DMS 273 (cell line): ENCODE measurements around the gene SOX21.
"Not testable (repeated sequence)": the region's sequence is repeated elsewhere in the genome, so short reads cannot be mapped to it uniquely, and the experiment has no call there.

ENCODE experiments used
- DNase-seq: peaks from one replicate; lab custom pipeline; 2025; ENCODE audit not compliant: unreplicated experiment; lab: John Stamatoyannopoulos, UW

The SOX21 gene

GRCh38 chr13:94712287-94712811, at the start of gene SOX21:
Gene SOX21 (minus strand): TSS chr13:94712545. CDS start chr13:94712049, 496 bp downstream.
- peak; percentile 51 for DNase-seq

- no peak for DNase-seq
Observed at GRCh38 chr13:94761407-94761806, 49.1 kb upstream of the SOX21 start.

DNA sequence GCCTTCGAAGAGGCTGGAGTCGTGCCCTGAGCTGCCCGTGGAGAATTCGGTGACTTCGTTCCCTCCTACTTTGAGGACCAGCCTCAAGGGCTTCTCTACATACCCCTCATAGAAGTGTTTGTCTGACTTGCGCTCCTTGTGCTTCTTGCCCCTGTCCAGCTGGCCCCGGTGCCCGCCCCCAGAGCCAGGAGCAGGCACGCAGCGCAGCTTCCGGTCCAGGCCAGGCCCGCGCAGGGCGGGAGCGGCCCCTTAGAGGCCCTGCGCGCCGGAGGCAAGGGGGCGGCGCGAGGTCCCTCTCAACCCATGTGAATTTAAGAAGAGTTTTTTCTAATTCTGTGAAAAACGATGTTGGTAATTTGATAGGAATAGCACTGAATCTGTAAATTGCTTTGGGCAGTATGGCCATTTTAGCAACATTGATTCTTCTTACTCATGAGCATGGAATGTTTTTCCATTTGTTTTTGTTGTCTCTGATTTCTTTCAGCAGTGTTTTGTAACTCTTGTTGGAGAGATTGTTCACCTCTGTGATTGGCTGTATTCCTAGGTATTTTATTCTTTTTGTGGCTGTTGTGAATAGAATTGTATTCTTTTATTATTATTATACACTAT, 46.9 kb upstream of the SOX21 start:
- no peak for DNase-seq

DNA sequence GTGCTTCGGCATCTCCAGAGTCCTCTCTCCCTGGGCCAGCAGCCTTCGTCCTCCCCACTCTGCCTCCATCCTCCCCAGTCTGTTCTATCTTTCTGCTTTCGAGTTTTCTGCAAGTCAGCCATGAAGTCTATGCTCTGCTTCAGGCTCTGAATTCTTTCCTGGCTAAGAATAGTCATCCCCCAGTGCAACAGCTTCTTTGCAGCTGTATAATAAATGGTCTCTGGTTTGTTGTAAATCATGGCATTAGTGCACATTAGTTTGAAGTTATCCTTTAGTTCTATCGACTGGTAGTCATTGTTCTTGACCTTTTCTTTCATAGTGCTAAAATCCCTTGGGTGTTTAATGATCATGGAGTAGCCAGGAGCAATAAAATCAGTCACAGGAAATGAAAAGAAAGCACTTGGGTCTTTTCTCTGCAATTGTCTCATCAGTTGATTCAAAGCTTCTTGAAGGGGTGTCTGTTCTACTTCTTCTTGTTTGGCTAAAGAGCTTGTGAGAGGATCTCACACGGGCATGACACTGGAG, 46.2 kb upstream of the SOX21 start:
- no peak for DNase-seq

DNA sequence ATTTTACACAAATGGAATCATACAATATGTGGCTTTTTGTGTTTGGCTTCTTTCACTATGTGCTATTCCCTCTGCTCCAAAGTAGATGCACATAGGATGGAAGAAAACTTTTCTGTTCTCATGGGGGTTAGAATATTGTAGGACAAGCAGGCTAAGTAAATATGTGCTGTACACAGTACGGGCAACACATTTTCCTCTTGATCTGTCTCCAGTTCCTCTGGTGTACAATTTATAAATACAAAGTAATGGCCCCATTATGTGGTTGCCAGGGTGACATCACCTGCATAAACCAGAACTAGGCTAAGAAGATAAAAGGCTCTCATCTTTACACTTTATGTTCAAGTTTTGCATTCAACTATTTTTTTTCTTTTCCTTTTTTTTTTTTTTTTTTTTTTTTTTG, 41.0 kb upstream of the SOX21 start:
- DNase-seq: no peak

- no peak for DNase-seq
Observed at GRCh38 chr13:94749162-94749561, 36.8 kb upstream of the SOX21 start.

DNA sequence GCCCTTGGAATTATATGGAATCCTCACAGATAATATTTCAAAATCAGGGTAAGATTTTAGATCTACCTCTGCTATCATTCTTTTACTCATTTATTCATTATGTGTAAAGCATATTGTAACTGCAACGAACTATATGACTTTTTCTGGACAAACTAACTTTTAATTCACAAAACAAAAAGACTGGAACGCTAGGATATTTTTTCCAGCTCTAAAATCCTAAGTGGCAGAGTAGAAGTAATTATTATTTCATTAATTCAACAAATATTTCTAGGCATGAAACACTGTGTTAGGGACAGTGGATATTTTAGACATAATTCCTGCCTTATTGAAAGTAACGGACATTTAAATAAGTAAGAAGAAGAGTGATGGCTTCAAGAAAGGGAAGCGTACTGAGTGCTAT, 26.9 kb upstream of the SOX21 start:
- no peak for DNase-seq

- no peak for DNase-seq
Observed at GRCh38 chr13:94731028-94731427, 18.7 kb upstream of the SOX21 start.

DNA sequence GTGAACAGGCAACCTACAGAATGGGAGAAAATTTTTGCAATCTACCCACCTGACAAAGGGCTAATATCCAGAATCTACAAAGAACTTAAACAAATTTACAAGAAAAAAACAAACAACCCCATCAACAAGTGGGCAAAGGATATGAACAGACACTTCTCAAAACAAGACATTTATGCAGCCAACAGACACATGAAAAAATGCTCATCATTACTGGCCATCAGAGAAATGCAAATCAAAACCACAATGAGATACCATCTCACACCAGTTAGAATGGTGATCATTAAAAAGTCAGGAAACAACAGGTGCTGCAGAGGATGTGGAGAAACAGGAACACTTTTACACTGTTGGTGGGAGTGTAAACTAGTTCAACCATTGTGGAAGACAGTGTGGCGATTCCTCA, 17.6 kb upstream of the SOX21 start:
- not testable (repeated sequence) for DNase-seq

- no peak for DNase-seq
Observed at GRCh38 chr13:94726425-94726824, 14.1 kb upstream of the SOX21 start.

DNA sequence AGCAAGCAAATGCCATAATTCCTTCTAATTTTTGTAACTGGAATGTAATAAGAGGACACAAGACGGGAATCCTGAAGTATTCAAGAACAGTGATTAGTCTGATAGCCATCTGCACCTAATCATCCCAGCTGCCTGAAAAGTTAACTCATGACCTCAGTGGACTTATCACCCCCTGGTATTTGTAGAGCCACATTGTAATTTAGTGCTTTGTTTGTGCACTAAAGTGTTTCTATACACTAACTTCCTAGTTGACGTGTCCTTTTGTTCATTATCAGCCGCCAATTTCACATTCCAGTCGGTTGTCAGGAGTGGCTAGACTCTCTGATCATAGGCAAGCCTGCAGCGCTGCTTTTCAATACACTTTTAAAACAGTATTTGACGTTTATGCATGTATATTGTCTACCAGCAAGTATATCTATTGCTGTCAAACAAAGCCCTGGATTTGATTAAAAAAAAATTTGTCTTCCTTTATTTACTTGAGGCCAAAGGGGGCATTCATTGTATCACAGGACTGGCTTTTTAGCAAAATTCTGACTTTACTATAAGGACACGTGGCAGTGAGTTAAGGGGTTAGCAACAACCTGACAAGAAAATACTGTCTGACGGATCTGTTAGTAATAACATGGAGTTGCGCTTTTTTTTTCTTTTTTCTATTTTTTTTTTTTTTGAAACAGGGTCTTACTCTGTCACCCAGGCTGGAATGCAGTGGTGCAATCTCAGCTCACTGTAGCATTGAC, 10.4 kb upstream of the SOX21 start:
- DNase-seq: no peak

DNA sequence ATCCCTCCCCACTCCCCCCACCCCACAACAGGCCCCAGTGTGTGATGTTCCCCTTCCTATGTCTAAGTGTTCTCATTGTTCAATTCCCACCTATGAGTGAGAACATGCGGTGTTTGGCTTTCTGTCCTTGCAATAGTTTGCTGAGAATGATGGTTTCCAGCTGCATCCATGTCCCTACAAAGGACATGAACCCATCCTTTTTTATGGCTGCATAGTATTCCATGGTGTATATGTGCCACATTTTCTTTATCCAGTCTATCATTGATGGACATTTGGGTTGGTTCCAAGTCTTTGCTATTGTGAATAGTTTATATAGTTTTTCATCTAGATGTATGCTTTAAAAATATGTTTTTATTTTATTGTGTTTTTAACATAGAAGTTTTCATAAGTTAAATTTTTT, 6.4 kb upstream of the SOX21 start:
- not testable (repeated sequence) for DNase-seq

DNA sequence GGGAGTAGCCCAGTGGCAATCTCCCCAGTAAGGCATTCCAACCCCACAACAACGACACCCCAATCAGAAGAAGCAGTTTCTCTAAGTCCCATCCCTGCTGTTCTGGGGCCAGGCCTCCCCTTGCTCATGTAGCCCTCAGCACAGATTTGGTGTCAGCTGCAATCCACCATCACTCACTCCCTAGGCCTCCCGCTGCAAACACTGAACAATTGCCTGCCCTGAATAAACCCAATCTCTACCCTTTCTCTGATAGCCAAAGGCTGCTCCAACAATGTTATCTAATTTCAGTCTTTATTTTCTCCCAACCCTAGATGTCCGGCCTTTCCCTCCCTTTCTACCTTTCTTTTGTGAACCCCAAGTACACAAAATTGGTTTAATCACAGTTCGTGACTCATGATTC, 5.6 kb upstream of the SOX21 start:
- no peak for DNase-seq

DNA sequence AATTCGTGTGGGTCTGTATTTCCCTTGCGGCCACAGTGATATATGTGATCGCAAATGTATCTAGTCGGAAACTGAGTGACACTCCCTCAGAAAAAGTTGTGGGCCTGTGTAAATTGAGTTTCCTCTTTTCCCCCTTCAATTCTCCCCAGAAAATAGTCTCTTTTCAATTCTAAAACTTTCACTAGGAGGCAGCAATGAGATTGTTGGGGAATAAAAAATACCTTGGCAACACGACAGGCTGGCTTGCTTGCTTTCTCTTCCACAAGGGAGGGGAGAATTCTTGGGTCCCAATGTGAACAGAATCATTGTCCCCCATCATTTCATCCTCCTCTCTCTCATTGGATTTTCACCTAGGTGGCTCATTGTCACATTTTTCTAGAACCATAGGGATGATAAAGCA, 3.7 kb upstream of the SOX21 start:
- peak; percentile 45 for DNase-seq

GRCh38 chr13:94713561-94714182, 1.3 kb upstream of the SOX21 start:
- DNase-seq: peak; percentile 27

DNA sequence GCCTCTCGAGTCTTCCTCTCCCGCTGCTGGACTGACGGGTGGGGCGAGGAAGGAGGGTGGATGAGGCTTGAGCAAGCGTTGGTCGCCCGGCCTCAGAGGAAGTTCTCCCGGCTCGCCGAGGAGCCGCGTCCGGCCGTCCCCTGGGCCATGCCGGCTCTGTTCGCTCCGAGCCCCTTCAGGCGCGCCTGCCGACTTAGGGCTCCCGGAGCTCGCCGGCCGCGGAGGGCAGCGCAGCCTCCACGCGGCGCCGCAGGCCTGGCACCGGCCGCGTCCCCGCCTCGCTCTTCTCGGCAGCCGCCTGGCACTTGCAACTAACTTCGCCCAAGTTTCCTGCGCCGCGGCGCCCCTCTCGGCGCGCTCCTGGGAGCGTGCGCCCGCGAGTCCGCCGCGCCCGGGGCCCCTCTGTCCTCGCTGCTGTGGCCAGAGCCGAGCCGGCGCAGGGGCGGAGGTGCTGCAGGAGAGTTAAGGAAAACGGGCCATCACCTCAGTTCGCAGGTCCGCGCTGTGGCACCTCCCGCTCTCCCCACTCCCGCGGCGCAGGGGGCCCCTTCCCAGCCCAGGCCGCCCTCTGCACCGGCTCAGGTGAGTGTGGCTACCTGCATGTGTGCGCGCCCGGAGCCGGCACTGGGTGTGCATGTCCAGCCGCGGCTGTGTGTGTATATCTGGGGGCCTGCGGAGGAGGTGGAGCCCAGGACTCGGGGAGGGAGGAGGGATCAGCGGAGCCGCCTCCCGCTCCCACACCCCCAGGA, 641 bp upstream of the SOX21 start:
- DNase-seq: peak; percentile 57

DNA sequence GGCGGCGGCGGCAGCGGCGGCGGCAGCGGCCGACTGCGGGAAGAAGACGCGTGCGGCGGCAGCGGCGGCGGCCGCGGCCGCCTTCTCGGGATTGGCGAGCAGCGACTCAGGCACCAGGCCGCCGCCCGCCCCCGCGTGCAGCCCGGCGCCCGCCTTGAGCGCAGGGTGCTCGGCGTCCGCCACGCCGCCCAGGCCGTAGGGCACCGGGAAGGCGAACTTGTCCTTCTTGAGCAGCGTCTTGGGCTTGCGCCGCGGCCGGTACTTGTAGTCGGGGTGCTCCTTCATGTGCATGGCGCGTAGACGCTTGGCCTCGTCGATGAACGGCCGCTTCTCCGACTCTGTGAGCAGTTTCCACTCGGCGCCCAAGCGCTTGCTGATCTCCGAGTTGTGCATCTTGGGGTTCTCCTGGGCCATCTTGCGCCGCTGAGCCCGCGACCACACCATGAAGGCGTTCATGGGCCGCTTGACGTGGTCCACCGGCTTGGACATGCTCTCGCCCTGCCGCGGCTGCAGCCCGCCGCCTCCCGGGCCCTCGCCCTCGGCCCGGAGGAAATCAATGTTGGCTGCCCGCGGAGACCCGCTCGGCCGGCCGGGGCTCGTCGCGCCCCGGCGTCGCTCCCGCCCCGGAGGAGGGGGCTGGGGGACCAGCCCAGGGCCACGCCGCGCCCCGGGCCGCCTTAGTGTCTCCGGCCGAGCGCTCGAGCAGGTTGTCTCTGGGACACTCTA, 621 bp downstream of the SOX21 start:
- peak; percentile 77 for DNase-seq

DNA sequence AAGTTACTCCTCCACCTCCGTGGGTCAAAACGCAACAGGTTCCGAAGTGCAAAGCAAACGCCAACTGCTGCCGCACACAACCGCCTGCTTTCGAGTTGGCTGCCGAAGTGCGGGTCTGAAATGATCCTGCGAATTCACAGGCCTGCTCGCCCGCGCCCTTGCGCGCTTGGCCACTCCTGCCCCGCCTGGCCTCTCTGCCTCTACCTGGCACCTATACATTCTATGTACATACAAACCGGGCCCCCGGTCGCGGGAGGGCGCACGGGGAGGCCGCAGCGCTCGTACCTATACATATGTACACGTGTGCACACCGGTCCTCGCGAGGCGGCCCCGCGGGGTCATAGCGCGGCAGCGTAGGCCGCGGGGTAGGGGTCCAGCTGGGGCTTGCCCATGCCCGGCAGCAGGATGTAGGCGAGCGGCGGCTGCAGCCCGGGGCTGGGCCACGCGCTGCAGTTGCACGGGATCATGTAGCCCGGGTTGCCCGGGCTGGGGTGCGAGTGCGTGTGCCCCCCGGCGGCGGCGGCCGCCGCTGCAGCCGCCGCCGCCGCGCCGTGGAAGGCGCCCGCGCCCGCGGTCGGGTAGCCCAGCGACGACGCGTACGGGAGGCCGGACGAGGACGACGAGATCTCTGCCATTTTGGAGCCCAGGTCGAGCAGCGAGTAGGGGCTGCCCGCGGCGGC, 1.3 kb downstream of the SOX21 start:
- peak; percentile 77 for DNase-seq

DNA sequence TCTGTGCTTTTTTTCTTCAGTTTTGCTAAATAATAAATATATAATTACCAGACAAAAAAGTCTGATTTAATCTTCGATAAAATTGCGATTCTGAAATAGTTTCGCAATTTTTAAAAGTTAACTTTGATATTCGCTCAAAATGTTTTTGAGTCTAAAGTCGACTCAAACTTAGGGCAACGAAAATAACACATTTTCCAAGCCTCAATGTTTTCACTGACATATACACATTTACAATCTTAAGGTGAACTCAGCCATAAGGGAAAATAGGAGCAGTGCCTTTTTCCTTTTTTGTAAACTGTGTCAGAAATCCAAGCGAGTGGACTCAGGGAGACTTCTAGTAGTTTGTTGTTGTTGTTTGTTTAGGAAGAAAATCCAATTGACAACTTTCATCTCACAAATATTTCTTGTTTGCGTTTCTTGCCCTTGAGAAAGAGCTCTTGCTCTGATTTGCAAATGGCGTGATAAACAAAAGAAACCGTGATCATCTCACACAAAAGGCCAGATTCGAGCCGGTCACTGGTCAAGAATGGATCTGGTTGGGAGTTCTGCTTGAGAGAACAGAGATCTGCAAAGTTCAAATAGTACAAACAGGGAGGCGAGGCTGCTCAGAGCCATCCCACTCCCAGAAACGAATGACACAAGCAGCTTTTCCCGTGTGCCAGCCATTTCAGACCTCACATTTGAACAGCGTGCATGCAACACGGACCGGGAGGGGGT, 2.1 kb downstream of the SOX21 start:
- DNase-seq: peak; percentile 53
